ENCODE measurements around the gene PTGDR2. TPM values are rescaled to one million over a fixed set of nuclear protein-coding genes. Genes with fewer than 3 reads are reported as not detected.

Gene PTGDR2
- total RNA-seq, 1 donor from 2014 or later, result not detected

- no peak for TF ChIP-seq CTCF (IDR thresholded peaks at IDR 0.05; ENCODE audit: unreplicated experiment)
- Mint-ChIP-seq H3K27ac (ENCODE audit: unreplicated experiment) (no peak overlapping the region), H3K27me3 (ENCODE audit: unreplicated experiment) (peaks cover 3% of the 10 kb centered on the region), H3K4me3 (ENCODE audit: unreplicated experiment) (peak overlapping the region; percentile 33), H3K4me1 (ENCODE audit: unreplicated experiment) (peaks cover 14% of the 10 kb centered on the region), H3K36me3 (ENCODE audit: low read depth, unreplicated experiment) (no peaks in the 10 kb centered on the region), H3K9me3 (ENCODE audit: unreplicated experiment) (no peaks in the 10 kb centered on the region)
- DNase-seq (ENCODE audit: low spot score), result no peak
Observed at GRCh38 chr11:60858731-60859464, 3.1 kb upstream of the PTGDR2 start.

GRCh38 chr11:60858236-60858635, 2.5 kb upstream of the PTGDR2 start:
- H3K36me3 Mint-ChIP-seq (ENCODE audit: low read depth, unreplicated experiment), result no peaks in the 10 kb centered on the region

GRCh38 chr11:60857378-60858232, 1.9 kb upstream of the PTGDR2 start:
- Mint-ChIP-seq H3K4me1 (ENCODE audit: unreplicated experiment) (peaks cover 14% of the 10 kb centered on the region), H3K4me3 (ENCODE audit: unreplicated experiment) (no peak overlapping the region), H3K27me3 (ENCODE audit: unreplicated experiment) (peaks cover 3% of the 10 kb centered on the region), H3K36me3 (ENCODE audit: low read depth, unreplicated experiment) (no peaks in the 10 kb centered on the region), H3K9me3 (ENCODE audit: unreplicated experiment) (no peaks in the 10 kb centered on the region), H3K27ac (ENCODE audit: unreplicated experiment) (no peak overlapping the region)
- no peak for TF ChIP-seq CTCF (IDR thresholded peaks at IDR 0.05; ENCODE audit: unreplicated experiment)
- DNase-seq (ENCODE audit: low spot score), result no peak

More at GRCh38 chr11:60858236-60858635, 2.5 kb upstream of the PTGDR2 start:
- Mint-ChIP-seq H3K9me3 (ENCODE audit: unreplicated experiment) (no peaks in the 10 kb centered on the region), H3K4me3 (ENCODE audit: unreplicated experiment) (no peak overlapping the region), H3K27ac (ENCODE audit: unreplicated experiment) (no peak overlapping the region), H3K27me3 (ENCODE audit: unreplicated experiment) (peaks cover 3% of the 10 kb centered on the region), H3K4me1 (ENCODE audit: unreplicated experiment) (peaks cover 14% of the 10 kb centered on the region)
- no peak for DNase-seq (ENCODE audit: low spot score)
- no peak for TF ChIP-seq CTCF (IDR thresholded peaks at IDR 0.05; ENCODE audit: unreplicated experiment)

GRCh38 chr11:60854847-60855725, 664 bp downstream of the PTGDR2 start:
- Mint-ChIP-seq H3K36me3 (ENCODE audit: low read depth, unreplicated experiment) (peaks cover 7% of the 10 kb centered on the region), H3K4me1 (ENCODE audit: unreplicated experiment) (peaks cover 12% of the 10 kb centered on the region), H3K4me3 (ENCODE audit: unreplicated experiment) (no peak overlapping the region), H3K27me3 (ENCODE audit: unreplicated experiment) (peaks cover 3% of the 10 kb centered on the region), H3K27ac (ENCODE audit: unreplicated experiment) (peak overlapping the region; percentile 30), H3K9me3 (ENCODE audit: unreplicated experiment) (no peaks in the 10 kb centered on the region)
- no peak for TF ChIP-seq CTCF (IDR thresholded peaks at IDR 0.05; ENCODE audit: unreplicated experiment)
- no peak for DNase-seq (ENCODE audit: low spot score)

Data from endothelial cell (in vitro differentiated cells).